Activated CD8-positive, alpha-beta T cell treated with anti-CD3 and anti-CD28 coated beads for 36 hours (primary cell): ENCODE results near the gene MPPED1. TPM values are rescaled to one million over a fixed set of nuclear protein-coding genes. Genes with fewer than 3 reads are reported as not detected.

Experiments used
- ATAC-seq: fragments of 200-7000 bp; cut with Tn5 transposase; one replicate; pipeline ENCODE4 v1.10.0; 2021; ENCODE audit warnings: mild to moderate bottlenecking, moderate library complexity
- CTCF ChIA-PET: fragments of 350-600 bp; sonication (Branson Sonifier 250); formaldehyde crosslinking; loops from one replicate; lab custom pipeline; 2021; ENCODE audit warnings: antibody characterized with exemption; lab: Charles Lee
- POLR2A ChIA-PET: fragments of 350-600 bp; sonication (Branson Sonifier 250); formaldehyde crosslinking; loops from one replicate; lab custom pipeline; 2021; ENCODE audit warnings: antibody characterized with exemption; lab: Charles Lee
- DNase-seq: peaks from one replicate; pipeline ENCODE4 v3.0.0-alpha.2; 2020
- H3K27ac Mint-ChIP-seq: one replicate; pipeline ENCODE4 v1.8.0; 2021; ENCODE audit warnings: mild to moderate bottlenecking, mixed read lengths
- H3K27me3 Mint-ChIP-seq: one replicate; pipeline ENCODE4 v1.8.0; 2021; ENCODE audit warnings: mixed read lengths
- H3K36me3 Mint-ChIP-seq: one replicate; pipeline ENCODE4 v1.8.0; 2021; ENCODE audit warnings: low read depth, mixed read lengths
- H3K4me1 Mint-ChIP-seq: one replicate; pipeline ENCODE4 v1.8.0; 2021; ENCODE audit warnings: low read depth, mixed read lengths
- H3K4me3 Mint-ChIP-seq: one replicate; pipeline ENCODE4 v1.8.0; 2021; ENCODE audit warnings: mild to moderate bottlenecking, moderate library complexity, mixed read lengths
- H3K9me3 Mint-ChIP-seq: one replicate; pipeline ENCODE4 v1.8.0; 2021; ENCODE audit warnings: mixed read lengths
- CTCF ChIP-seq: fragments of 200-600 bp; IDR thresholded peaks from one replicate; pipeline ENCODE4 v1.8.0; 2022; ENCODE audit warnings: antibody characterized with exemption, mild to moderate bottlenecking
- intact Hi-C: fragments of 100-400 bp; cut with micrococcal nuclease; formaldehyde crosslinking; loops from one replicate; pipeline ENCODE4 v1.10.0; 2022
- total RNA-seq, 2 experiments: library from RNA; stranded (reverse); gene quantifications; one replicate each; pipeline ENCODE4 v1.2.3, GENCODE V29; 2021

Gene MPPED1
- not detected for total RNA-seq

- no peak within 1 kb of the TSS for H3K4me3 Mint-ChIP-seq
- H3K4me1 Mint-ChIP-seq = no peaks in the 10 kb centered on the region
- CTCF ChIA-PET = no interaction called here
- H3K9me3 Mint-ChIP-seq = no peaks in the 10 kb centered on the region
- POLR2A ChIA-PET = no interaction called here
- ATAC-seq (no peak), DNase-seq (no peak)
- peaks cover 41% of the 10 kb centered on the region for H3K27me3 Mint-ChIP-seq
- intact Hi-C loops = no loop called here
- no peaks in the 10 kb centered on the region for H3K36me3 Mint-ChIP-seq
- no peak within 1 kb of the TSS for H3K27ac Mint-ChIP-seq
- TF ChIP-seq CTCF = no peak
These were observed at the start of gene MPPED1 for GRCh38 chr22:43411869-43412807. Gene MPPED1 (plus strand): TSS chr22:43412014. CDS start chr22:43424986, 12,972 bp downstream.

- CTCF ChIA-PET = interaction anchor here (1.5 kb wide), 1 partner anchor 132 kb away, joined by 5 read pairs; no protein-coding TSS in a partner anchor
- POLR2A ChIA-PET = interaction anchor here (0.7 kb wide), 1 partner anchor 12 kb away, joined by 3 read pairs; no protein-coding TSS in a partner anchor
- Mint-ChIP-seq H3K9me3 (no peaks in the 10 kb centered on the region), H3K4me3 (no peak overlapping the region), H3K36me3 (no peaks in the 10 kb centered on the region), H3K27ac (no peak overlapping the region), H3K4me1 (no peaks in the 10 kb centered on the region), H3K27me3 (peaks cover 10% of the 10 kb centered on the region)
- intact Hi-C loops = no loop called here
- ATAC-seq (no peak), DNase-seq (no peak)
- no peak for TF ChIP-seq CTCF
These were observed 48.3 kb upstream of the MPPED1 start for GRCh38 chr22:43363315-43364168.

GRCh38 chr22:43364169-43364435 lies 47.7 kb upstream of the MPPED1 start:
- no peak overlapping the region for H3K4me3 Mint-ChIP-seq
- intact Hi-C loops = no loop called here

GRCh38 chr22:43365715-43366440 lies 45.9 kb upstream of the MPPED1 start:
- no peak for TF ChIP-seq CTCF
- POLR2A ChIA-PET = no interaction called here

More at GRCh38 chr22:43364169-43364435, 47.7 kb upstream of the MPPED1 start:
- no peaks in the 10 kb centered on the region for H3K36me3 Mint-ChIP-seq
- H3K27me3 Mint-ChIP-seq = peaks cover 11% of the 10 kb centered on the region
- no peaks in the 10 kb centered on the region for H3K9me3 Mint-ChIP-seq
- ChIA-PET POLR2A (interaction anchor here (0.7 kb wide), 1 partner anchor 13 kb away, joined by 3 read pairs; no protein-coding TSS in a partner anchor), CTCF (interaction anchor here (1.5 kb wide), 1 partner anchor 132 kb away, joined by 5 read pairs; no protein-coding TSS in a partner anchor)
- no peak for TF ChIP-seq CTCF
- ATAC-seq (no peak), DNase-seq (no peak)
- H3K27ac Mint-ChIP-seq = no peak overlapping the region
- H3K4me1 Mint-ChIP-seq = no peaks in the 10 kb centered on the region

More at GRCh38 chr22:43365715-43366440, 45.9 kb upstream of the MPPED1 start:
- H3K4me3 Mint-ChIP-seq = no peak overlapping the region
- peaks cover 22% of the 10 kb centered on the region for H3K27me3 Mint-ChIP-seq
- CTCF ChIA-PET = interaction anchor here (1.0 to 1.5 kb wide), 2 partner anchors 8 to 92 kb away, joined by 3 to 5 read pairs; no protein-coding TSS in a partner anchor
- no peak overlapping the region for H3K27ac Mint-ChIP-seq
- no peaks in the 10 kb centered on the region for H3K36me3 Mint-ChIP-seq
- intact Hi-C loops = no loop called here
- H3K9me3 Mint-ChIP-seq = no peaks in the 10 kb centered on the region
- ATAC-seq (no peak), DNase-seq (no peak)
- H3K4me1 Mint-ChIP-seq = no peaks in the 10 kb centered on the region
